ENCODE results near the gene CARD19.

CARD19 gene, protein sequence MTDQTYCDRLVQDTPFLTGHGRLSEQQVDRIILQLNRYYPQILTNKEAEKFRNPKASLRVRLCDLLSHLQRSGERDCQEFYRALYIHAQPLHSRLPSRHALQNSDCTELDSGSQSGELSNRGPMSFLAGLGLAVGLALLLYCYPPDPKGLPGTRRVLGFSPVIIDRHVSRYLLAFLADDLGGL

DNA sequence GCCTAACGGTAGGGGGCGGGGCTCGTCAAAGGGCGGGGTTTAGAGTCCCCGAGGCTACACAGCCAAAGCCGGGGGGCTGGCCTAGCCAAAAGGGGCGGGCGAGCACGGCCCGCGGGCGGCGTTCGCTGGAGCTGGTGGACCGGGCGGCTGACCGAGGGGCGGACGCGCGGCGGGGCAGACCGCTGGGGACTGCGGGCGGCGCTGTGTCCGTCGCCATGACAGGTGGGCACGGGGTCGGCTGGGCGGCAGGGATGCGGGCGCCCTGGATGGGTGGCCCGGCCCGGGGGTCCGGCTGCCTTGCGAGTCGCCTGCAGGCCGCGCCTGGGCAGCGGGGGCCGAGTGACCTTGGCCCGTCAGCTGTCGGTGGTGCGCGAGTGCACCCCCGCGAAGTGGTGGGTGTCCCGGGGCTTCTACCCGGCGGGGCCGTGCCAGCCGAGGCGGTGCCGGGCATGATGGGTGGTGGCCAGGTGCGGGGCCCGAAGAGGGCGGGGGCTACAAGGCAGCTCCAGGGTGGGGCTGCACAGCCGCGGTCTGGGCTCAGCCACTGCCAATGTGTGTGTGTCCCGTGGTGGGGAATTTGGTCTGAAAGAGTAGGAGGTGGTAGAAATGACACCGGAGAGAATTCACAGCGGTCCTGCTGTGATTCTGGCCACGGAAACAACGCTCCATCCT, at the start of gene CARD19:
CARD19 (plus strand) TSS at position 87 of the 672 bp plus-strand sequence; CDS start at position 216, 129 bp downstream.
- DNase-seq: peak; percentile 55

DNA sequence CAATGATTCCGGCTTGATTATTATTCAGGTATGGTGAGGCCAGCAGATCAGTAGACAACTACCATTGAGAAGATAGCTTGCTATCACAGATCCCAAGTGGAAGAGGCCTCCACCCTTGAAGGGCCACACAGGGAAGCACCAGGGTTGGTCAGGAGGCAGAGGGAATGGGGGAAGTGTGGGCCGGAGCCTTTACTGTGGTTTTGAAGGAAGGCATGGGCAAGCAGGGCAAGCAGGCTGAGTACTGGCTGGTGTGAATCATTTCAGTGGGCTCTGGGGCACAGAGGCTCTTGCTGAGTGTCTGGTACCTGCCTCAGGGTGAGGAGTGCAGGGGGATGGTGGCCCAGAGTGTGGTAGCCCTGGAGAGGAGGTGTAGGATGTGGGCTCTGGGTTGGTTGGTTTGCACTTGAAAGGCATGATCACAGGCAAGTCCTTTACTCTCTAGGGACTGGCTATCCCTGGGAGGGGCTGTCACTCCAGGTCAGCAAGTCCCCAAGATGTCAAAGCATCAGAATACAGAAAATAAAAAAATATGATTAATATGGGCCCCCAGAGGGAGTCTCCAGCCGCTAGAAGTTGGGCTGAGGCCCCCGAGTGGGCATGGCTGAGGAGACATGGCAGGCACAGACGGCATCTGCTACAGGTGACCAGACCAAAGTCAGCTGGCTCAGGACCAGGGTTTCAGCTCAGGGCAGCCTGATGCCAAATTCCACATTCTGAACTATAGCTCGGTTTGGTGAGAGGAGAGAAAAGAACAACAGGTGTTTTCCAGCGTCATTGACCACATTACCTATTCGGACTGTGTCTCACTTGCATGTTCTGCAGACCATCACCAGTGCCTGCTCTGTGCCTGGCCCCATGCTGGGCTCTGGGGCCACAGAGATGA, 47.2 kb upstream of the CARD19 start:
- no peak for DNase-seq

DNA sequence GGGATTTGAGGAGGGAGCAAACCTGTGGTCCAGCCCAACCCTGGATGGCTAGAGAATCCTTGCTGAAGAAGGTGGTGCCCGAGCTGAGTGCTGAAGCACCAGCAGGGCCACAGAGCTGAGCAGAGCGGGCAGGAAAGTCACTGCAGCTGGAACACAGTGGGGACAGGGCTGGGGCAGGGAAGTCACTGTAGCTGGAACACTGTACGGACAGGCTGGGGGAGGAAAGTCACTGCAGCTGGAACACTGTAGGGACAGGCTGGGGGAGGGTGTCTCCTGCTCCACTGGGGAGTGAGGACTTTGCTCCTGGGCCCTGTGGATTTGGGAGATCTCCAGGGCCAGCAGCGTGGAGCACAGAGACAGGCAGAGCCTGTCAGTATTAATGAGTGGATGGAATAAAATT, 46.5 kb upstream of the CARD19 start:
- no peak for DNase-seq

DNA sequence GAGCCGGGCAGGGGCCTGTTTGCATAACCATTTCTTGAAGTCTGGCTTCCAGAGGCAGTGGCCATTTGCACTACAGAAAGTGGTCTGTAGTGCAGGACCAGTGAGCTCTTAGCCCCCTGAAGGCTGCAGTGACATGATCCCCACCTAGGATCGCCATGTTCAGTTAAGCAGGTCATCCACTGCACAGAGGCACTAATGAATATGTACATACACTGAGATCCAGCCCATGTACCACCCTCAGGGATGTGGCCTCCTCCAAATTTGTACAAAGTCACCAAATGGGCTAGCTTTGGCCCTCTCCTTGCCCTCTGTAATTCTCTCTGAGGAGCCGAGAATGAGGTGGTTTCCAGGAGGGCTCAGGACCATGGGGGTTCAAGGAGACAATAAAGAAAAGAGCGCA, 45.8 kb upstream of the CARD19 start:
- DNase-seq: no peak

DNA sequence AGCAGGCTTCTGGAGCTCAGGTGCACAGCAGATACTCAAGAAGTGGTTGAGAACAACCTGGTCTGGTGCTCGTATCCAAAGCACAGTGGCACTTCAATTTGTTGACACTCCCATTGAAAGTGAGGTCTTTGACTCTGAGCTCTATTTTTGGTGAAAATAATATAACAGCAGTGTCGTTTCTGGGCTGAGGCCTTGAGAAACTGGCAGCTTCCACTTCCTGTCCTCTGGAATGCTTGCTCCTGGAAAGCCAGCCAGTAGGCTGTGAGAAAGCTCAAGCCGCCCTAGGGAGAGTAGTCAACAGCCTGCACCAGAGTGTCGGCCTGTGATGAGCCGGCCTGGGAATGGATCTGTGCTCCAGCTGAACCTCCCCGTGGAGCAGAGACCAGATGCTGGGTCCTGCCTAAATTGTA, 44.3 kb upstream of the CARD19 start:
- DNase-seq: no peak

DNA sequence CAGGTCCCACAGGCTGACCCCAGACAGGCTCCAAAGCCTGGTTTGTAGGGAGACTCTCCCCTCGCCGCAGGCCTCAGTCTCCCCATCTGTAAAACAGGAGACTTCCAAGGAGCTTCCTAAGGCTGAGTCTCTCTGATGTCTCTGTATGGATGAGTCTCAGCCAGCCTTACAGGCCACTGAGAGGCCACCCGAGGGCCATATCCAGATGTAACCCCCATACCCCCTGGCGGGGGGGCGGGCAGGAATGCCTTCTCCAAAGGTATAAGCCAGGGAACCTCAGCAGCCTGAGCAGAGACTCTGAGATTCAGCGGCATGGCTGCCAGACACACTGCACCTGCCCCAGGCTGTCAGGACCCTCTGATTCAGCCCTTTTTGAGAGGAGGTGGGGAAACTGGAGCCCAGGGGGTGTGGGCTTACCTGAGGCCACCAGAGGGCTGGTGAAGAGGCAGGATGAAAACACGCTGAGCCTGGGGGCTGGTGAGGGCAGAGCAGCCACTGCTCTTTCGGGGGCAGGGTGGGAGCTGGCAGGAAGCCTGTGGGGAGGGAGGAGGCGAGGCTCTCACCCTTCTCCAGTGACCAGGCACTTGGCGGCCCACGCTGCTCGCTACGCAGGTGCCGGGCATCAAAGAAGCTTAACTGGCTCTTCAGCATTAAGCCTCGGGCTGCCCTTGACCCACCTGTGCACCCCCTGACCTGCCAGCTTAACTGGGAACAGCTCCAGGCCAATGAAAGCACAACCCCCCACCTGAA, 43.1 kb upstream of the CARD19 start:
- no peak for DNase-seq

DNA sequence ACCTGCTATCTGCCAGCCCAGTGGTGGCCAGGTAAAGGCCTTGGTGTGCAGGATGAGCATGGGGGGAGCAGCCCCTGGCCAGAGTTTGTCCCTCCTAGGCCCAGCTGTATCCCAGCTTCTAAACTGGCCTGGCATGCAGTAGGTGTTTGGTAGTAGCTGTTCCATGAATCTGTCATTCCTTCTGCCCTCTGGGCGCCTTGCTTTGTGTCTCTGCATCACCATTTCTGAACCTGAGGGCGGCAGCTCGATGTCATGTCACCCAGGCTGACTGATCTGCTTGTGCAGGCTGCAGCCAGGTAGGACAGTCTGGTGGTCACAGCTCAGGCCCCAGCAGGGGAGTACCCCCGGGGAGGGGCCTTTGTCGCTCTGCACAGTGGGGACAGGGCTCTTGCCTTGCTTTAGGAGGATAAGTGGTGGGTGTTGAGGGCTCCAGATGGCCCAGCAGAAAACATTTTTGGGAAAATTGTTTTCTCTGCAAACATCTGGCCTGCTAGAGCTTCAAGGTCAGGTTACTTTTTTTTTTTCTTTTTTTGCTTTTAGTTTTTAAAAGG, 42.2 kb upstream of the CARD19 start:
- no peak for DNase-seq

DNA sequence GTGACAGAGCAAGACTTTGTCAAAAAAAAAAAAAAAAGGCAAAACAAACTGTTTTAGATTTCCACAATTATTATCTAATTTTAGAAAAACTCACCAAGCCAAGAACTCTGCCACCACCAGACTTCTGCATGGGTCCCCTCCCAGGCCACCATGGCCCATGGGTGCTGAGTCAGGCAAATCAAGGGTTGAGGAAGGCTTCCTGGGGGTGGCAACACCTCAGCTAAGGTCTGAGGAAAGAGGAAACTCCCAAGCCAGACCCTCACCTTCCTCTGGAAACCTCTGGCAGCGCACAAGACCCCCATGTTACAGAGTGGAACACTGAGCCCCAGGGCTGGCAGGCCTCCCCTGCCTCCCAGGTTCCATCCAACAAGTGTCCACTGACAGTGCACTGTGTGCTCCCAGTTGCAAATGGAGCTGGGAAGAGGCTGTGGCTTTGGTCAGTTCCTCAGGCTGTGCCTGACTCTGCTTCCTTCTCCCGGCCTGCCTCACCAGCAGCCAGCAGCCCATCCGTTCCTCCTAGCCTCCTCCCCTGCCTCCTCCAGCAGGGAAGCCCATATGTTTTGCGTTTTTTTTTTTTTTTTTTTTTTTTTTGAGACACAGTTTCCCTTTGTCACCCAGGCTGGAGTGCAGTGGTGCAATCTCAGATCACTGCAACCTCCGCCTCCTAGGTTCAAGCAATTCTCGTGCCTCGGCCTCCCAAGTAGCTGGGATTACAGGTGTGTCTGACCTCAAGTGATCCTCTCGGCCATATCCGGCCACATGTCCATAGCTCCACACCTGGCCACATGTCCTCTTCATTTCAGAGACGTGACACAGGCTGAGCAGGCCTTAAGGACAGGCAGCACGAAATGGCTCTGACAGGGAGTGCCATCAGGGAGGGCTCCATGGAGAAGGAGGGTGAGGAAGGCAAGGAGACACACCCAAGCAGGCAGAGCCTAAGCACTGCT, 41.0 kb upstream of the CARD19 start:
- no peak for DNase-seq

DNA sequence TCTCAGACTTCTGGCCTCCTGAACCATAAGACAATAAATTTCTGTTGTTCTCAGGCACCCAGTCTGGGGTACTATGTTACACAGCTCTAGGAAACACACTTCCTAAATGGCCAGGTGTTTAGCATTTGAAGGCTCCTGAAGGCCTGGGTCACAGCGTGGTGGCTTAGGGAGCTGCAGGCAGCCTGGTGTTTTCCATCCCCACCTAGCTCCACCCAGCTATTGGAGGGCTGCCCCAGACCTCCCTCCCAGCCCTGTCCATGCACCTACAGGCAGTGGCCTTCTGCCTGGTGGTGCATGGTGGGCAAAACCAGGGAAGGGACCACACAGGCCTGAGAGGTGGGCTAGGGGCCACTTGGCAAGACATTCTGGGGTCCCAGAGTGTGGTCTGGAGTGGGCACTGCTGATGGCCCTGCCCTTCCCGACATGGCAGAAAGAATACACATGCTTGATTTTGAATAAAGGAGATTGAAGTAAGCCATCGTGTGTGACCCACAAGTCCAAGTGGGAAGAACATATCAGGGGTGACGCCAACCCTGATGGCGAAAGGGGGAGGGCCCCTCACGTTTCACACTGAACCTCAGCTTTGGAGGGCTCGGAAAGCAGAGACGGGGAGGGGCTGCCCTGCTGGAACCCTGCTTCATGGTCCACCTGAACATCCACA, 38.8 kb upstream of the CARD19 start:
- DNase-seq: no peak

DNA sequence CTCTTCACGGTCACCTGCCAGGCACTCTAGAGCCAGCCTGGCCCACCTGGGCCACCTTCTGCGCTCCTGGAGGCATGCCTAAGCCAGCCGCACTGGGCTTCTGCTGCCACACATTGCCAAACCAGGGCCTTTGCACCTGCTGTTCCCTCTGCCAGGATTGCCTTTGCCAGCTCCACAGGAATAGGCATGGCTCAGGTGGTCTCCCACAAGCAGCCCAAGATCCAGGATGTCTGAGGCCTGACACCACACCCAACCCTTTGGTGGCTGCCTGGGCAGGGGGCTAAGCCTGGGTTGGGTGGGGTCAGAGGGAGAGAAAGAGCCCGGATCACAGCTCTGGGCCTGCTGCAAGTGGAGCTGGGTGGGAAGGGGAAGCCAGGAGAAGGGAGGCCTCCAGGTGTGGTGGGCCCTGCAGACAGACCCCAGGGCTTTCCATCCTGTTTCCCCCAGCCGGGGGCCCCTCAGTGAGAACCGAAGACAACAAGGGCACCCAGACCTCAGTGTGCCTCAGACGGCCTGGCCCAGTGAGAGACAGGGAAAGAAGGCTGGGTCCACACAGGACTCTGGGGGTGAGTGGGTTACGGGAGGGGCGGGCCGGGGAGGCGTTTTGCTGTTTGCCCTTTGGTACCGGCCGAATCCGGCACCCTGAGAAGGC, 38.2 kb upstream of the CARD19 start:
- DNase-seq: no peak

DNA sequence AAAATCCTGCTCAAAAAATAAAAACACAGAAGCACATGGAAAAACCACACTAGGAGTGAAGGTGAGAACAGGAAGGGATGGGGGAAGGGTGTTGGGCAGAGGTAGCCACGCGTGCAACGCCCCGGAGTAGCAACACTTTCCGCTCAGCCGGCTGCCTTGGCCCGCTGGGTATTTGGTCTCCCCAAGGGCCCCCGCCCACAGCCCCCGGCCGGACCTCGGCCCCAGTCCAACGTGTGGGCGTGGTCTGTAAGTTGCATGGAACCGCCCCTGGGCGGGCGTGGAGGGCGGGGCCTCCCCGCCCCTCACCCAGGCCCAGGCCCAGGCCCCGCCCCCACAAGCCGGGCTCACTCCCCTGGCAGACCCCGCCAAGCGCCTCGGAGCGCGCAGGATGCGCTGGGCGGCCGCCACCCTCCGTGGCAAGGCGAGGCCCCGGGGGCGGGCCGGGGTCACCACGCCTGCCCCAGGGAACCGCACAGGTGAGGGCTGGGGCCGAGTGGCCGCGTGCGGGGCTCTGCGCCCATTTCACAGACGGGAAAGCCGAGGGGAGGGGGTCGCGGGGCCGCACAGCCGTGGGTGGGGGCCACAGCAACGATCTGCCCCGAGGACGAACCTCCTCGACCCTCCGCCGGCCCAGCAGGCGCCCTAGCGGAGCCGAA, 37.5 kb upstream of the CARD19 start, which contains the start of gene SUSD3:
SUSD3 (plus strand) TSS at position 347 of the 656 bp plus-strand sequence; CDS start at position 389, 42 bp downstream.
- DNase-seq: no peak

DNA sequence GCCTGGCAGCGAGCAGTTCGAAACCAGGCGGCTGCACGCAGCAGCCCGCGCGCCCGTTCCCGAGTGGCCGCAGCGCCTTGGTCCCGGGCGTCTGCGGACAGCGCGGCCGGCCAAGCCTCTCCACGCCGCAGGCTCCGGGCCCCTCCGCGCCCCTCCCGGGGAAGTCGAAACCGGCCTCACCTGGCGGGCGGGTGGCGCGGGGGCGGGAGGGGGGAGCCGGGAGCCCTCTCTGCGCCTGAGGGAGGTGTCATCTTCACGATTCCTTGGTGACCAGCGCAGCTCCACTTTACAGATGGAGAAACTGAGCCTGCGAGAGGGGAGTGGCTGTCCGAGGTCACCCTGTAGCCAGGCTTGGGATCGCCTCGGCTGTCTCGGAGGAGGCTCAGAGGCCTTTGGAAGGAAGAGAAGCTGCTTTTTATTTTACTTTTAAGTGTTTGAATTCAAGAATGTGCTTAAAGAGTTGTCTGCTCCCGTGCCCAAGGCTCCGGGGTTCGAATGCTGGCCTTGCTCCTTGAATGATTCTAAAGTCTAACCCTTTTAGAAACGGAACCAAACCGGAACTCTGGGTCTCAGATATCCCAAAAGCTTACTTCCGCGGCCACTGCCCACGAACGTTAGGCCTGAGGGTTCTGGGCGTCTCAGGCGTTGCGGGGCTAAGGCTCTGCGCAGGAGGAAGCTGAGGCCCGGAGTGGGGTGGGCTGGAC, 36.9 kb upstream of the CARD19 start:
- no peak for DNase-seq

DNA sequence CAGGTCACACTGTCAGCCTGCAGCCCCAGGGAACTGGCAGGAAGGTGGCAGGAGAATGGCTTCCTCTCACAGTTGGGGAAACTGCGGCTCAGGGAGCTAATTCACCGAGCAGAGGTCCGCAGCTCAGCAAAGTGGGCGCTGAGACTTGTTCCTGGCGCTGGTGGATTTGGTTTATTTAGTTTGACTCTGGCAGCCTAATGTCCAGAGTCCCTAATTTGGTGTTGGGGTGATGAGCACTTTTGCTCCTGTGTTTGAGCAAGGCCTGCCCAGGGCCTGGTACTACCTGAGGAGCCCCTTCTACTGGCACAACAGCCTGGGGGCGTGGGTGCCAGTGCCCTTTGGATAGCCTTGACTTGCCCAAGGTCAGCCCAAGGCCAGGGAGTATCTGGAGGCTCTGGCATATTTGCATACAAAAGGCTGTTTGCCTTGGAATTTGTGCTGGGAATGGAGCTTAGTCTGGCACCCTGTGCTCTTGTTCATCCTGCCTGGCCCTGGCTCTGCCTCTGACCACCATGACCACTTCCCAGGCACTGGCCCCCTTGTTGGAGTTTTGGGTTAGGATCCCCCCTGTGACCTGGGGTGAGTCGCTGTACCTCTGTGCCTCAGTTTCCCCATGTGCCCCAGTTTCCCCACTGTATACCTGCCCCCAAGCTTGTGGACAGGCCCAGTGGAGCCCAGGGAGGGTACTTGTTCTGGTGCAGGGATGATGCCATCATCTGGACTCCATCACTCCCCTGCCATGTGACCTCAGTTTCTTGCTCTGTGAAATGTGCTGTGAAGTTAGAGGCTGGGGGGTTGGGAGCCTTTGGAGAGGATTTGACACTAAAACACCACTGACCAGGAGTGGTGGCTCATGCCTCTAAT, 36.1 kb upstream of the CARD19 start:
- no peak for DNase-seq

DNA sequence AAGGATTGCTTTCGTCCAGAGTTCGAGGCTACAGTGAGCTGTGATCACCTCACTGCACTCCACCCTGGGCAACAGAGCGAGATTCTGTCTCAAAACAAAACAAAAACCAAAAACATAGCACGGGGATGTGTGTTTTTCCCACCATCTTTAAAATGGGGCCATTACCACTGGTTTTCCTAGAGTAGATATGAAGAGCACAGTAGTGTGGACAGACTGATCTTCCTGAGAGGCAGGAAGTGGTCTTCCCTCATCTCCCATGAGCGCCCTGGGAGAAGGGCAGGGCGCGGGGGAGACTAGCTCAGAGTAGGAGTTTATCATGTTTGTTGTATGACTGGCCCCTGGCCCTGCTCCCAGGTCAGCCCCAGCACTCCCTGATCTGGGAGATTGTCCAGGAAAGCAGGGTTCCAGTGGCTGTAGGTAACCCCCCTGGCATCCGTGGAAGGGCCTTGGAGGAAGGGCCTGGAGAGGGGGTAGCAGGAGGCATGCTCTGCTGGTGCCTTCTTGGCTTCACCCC, 35.2 kb upstream of the CARD19 start:
- DNase-seq: no peak

DNA sequence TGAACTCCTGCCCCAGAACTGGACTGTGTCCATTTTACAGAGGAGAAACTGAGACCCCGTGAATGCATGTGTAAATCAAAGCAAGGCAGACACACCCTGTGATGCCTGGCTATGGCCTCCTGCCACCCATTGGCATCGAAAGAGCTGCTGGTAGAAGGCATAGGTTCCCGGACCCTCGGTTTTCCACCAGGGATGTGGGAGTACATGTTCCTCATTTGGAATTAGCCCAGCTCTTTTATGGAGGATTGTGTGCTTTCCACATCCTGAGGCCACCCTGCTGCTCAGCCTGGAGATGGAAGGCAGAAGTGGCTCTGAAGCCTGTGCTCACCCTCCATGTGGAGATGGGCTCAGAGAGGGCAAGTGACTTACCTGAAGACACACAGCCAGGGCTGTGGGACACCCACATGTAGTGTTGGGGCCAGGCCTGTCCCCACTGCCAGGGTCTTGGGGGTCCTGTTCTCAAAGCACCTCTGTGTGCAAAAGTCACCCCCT, 34.7 kb upstream of the CARD19 start:
- DNase-seq: no peak

DNA sequence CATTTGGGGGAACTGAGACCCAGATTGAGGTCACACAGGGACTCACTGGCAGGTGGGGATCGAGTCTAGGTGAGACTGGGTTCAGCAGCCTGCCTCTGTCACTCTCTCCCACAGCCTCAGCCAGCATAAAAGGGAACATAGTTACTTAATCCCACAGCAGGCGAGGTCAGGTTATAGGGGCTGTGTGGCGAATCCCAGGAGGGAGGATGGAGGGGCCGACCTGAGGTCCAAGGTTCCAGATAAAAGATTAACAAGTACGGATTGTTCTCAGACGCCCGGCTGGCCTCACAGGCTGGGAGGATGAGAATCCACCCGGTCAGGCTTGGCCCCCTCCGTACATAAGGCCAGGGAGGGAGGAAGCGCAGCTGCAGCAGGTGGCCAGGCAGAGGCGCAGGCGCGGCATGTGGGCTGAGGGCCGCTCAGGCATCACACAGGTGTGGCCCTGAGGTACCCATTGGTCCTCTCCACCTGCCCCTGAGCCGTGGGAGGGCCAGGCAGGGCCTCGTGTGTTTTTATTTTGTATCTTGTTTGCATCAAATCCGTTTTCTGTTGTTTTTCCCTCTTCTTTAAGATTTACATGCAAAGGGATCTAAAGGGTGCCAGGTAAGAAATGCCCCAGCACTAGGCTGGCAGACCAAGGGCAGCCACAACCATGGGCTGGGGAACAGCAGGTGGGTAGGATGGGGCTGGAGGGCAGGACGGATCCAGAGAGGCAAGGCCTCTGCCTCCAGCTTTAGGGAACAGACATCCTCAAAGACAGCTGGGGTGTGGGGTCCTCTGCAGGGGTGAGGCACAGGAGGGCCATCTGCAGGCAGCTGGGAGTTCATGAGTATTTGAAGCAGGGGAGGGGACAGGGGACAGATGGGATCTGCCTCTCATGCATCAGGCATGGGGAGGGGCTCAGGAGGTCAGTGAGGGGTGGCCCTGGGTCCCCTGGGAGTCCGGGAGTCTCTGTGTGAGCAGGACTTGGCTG, 33.9 kb upstream of the CARD19 start:
- no peak for DNase-seq
